Activated CD8-positive, alpha-beta memory T cell treated with anti-CD3 and anti-CD28 coated beads for 24 hours (primary cell): ENCODE measurements around the gene PLCD3.

Source experiments
- DNase-seq: peaks from one replicate; pipeline ENCODE4 v3.0.0-alpha.2; 2020

PLCD3 gene

DNA sequence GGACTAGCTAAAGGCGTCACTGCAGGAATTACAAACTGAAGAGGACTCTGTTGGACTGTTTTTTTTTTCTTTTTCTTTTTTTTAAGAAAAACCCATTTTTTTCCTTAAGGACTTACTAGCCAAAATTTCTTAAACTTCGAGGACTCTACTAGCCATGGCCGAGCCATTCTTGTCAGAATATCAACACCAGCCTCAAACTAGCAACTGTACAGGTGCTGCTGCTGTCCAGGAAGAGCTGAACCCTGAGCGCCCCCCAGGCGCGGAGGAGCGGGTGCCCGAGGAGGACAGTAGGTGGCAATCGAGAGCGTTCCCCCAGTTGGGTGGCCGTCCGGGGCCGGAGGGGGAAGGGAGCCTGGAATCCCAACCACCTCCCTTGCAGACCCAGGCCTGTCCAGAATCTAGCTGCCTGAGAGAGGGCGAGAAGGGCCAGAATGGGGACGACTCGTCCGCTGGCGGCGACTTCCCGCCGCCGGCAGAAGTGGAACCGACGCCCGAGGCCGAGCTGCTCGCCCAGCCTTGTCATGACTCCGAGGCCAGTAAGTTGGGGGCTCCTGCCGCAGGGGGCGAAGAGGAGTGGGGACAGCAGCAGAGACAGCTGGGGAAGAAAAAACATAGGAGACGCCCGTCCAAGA lies 16.8 kb upstream of the PLCD3 start:
- peak; percentile 88 for DNase-seq

DNA sequence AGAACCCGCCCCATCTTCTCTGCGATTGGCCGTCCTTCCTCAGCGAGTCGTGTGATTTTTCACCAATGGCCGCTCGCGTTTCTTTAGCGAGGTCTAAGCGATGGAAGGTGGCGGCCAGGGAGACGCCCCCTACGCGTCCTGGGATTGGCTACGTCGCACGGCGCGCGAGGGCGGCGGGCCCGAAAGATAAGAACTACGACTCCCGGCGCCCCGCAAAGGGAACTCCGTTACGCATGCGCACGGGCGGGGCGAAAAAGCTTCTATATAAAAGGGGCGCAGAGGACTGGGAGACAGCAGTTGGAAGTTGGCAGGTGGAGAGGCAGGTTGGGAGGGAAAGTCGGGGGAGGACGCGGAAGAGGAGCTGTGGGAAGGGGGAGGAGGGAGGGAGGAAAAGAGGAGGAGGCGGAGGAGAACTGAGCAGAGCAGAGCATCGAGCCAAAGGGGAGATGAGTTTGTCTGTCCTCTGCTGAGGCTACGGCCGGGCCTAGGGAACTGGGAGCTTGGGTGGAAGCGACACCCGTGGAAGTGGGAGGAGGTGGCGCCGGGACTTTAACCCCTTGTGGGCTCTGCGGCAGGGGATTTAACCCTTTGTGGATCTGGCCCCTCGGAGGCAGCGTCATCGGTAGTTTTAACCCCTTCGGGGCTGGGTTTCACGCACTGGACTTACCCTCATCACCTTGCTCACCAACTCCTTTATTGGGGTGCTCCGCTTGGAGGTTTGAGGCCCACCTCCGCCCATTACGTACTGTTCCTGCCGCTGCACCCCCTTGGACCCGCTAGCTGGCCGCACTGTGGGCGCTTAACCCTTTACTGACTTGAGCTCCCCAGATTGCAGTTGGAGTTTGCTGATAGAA lies 16.1 kb upstream of the PLCD3 start, which contains the start of gene HEXIM1:
Gene HEXIM1 (plus strand): TSS at position 293 of the 854 bp plus-strand sequence. CDS start 716 bp downstream, outside the sequence.
- peak; percentile 99 for DNase-seq

DNA sequence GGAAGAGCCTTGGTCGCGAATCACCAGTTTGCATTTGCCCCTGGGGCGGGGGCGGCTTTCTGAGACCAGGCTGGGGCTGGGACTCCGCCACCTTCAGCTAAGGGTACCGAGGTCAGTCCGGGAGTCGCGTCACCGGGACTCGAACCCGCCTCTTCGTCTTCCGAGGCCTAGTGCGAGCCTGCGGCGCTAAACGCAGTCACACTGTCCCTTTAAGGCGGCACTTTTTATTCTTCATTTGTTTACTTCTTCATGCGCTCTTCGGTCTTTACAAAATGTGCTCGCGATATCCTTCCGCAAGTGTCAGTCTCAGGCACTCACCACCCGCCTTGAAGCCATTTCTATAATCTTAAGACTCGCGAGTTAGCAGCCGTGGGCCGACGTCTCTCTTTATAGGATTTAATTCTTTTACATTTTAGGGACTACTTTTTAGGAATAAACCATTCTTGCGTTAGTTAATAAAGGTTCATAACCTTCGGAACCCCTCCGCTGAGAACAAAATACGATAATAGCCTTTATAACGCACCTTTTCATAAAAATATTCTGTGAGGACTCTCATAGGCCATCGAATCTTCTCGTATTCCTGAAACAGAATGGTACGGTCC lies 15.4 kb upstream of the PLCD3 start:
- DNase-seq: peak; percentile 93

DNA sequence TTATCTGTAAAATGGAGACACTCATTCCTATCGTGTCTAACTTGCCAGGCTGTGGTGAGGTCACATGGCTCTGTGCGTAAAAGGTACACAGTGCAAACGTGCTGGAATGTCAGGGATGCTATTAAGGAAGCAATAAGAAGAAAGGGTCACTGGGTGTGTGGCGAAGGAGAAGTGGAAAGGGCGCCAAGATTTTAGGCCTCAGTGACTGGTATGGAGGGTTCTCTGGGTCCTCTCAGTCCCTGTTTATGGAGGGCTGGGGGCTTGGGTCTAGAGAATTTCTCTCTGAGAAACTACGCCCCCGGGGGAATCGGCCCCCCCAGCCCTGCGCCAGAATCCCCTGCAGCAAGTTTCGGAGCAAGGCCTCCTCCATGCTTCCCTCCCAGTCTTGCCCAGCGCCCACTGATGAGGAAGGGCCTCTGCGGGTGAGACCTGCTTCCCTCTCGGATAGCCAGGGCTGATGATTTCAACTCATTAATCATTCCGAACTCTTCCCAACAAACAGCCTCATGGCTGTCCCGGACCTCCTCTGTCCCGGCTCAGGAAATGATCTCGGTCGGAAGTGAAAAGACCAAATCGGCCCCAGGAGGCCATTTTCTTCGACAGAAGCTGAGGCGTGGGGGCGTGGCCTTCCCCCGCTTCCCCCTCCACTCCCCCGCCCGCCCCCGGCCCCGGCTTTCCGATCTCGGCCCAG lies 14.7 kb upstream of the PLCD3 start:
- no peak for DNase-seq

DNA sequence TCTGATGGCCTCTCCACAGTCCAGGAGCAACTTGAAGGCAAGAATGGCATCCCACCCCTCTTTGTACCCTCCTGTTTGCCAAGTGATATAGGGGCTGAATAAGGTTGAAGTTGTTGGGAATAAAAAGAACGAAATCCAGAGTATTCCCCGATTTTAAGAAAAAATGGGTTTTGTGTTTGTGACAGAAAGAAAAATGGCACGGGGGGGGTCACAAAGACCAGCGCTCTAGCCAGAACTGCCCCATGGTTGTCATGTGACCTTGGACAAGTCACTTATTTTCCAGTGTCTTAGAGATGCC lies 14.2 kb upstream of the PLCD3 start:
- DNase-seq: no peak

DNA sequence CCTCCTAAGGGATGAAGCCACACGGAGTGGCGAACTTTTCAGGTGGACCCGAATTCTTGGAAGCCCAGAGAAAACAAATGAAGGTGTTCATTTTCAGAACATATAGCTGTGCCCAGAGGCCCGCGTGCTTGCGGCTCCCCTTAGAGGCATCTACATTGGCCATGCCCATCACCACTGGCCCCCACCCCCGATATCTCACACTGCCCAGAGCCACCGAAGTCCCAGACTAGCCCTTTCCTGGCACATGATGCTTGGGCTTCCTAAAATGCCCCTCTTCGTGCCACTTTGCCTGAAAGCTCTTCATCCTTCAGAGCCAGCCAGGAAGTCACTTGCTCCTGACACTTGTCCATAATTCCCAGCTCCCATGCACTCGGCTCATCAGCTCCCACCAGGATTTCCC lies 13.9 kb upstream of the PLCD3 start:
- DNase-seq: no peak

DNA sequence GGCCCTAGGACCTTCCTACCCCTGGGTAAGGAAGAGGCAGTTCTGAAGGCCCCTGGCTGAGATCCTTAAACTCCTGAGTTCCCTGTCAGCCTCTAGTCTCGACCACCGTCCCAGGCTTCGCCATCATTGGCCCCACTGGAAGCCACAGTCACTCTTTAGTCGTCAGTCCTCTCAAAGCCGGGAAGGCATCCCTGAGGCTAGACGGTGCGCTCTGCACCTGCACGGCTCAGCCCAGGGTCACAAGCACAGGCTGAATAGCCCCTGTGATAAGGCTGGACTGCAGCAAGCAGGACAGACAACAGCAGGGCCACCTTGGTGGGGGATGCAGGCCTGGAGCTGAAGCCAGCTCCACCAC lies 12.7 kb upstream of the PLCD3 start:
- DNase-seq: no peak

DNA sequence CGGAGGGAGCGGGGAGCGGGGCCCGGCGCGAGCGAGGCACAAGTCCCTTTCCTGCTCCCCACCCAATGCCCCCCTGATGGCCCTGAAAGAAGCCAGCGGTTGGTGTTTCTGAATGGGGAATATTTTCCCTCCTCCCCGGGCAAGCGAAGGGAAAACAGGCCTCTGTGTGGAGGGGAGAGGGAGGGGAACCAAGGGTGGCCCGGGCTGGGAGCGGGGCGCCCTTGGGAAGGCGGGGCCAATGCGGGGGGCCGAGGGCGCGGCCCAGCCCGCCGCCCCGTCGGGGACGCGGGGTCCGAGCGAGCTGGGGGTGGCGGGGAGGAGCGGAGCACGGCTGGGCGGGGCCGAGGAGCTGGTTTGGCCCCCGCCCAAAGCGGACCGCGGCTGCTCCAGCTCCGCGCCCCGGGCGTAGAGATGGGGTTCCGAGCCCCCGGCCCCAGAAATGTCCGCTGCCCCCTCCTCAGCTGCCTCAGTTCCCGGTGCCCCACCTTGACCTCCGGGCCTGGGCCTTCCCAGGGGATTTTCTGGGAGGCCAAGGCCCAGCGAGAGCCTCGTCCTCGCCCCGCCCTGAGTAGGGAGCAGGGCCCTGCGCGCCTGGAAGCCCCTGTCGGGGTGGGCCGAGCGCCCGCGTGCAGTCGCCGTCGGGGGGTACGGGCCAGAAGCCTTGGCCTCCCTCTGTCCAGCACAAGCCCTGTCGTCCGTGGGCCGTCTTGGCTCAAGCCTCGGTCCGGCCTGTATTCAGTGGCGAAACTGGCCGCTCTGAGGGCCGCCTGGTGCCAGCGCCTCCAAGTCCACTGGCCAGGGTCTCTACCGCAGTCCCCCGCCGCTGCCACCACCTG lies 12.1 kb upstream of the PLCD3 start:
- DNase-seq: peak; percentile 71

DNA sequence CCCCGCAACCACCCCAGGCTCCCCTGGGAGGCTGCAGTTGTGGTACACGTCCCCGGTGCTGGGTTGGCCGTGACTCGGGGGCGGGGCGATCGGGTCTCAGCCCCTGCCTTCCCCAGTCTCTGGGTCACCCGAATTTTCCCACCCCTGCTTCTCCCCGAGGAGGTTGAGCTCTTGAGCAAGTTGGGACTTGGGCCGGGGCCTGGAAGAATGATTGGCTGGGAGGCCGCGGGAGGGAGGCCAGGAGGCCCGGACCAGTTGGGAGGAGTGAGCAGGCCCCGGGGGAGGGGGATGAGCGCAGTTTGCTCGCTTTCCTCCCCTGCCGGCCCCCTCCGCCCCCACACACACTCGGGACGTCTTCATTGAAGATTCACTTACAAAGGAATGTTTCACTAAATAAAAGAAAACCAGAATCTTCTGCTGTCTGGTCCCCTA lies 11.5 kb upstream of the PLCD3 start:
- peak; percentile 80 for DNase-seq

DNA sequence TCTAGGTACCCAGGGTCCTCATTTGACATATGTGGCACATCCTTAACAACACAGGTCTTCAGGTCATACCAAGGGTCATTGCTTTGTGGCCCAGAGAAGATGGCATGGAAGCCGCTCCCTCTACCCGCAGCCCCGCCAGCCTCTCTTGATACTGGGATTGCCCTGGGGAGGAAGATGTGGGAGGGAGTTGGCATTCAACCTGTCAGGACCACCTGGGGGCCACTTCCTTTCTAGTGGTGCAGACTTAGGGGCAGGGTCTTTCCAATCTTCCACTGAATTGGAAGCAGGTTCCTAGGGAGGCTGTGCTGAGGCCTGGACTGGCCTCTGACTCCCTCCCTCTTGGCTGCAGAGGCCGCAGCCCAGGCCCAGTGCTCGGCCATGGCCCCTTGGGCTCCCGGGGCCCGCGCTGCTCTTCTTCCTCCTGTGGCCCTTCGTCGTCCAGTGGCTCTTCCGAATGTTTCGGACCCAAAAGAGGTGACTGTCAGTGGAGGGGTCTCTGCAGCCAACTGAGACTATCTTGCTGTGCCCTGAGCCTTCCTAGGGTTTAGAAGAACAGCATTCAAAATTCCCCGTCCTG lies 10.9 kb upstream of the PLCD3 start:
- no peak for DNase-seq

DNA sequence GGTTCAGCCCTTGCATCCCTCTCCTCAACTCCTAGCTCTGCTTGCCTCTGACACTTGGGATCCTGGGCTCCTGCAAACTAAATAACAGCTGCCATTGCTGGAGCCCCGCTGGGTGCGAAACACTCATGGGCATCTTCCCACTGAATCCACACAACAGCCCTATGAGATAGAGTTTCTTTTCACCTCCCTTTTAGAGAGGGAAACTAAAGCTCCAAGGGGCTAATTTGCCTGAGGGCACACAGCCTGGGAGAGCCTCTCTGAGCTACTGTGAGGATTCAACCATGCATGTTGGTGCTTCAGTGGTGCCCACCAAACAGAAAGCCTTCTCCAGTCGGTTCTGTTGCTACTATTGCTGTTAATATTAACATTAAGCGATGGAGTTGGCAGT lies 7.2 kb upstream of the PLCD3 start:
- DNase-seq: no peak

DNA sequence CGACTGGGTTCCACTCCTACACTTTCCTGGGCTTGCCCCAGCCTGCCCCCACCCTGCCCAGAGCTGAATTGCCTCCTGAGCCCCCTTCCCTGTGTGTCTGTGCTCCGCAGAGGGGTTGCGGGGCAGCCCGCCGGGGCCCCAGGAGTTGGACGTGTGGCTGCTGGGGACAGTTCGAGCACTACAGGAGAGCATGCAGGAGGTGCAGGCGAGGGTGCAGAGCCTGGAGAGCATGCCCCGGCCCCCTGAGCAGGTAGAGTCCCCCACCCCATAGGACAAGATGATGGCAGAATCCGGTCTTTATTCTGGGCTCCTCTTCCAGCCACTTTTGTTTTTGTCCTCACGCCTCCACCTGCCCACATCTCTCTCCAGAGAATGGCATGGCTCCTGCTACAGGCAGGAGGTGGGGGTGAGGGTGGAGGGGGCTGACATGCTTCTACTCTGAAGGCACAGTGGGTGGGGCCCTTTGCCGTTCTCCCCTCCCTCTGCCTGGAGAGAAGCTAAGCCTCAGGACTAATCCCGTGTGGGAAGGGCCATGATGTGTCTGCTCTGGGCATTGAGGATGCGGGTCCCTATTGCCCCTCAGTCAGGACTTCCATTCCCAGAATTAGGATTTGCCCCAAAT lies 6.7 kb upstream of the PLCD3 start:
- no peak for DNase-seq

DNA sequence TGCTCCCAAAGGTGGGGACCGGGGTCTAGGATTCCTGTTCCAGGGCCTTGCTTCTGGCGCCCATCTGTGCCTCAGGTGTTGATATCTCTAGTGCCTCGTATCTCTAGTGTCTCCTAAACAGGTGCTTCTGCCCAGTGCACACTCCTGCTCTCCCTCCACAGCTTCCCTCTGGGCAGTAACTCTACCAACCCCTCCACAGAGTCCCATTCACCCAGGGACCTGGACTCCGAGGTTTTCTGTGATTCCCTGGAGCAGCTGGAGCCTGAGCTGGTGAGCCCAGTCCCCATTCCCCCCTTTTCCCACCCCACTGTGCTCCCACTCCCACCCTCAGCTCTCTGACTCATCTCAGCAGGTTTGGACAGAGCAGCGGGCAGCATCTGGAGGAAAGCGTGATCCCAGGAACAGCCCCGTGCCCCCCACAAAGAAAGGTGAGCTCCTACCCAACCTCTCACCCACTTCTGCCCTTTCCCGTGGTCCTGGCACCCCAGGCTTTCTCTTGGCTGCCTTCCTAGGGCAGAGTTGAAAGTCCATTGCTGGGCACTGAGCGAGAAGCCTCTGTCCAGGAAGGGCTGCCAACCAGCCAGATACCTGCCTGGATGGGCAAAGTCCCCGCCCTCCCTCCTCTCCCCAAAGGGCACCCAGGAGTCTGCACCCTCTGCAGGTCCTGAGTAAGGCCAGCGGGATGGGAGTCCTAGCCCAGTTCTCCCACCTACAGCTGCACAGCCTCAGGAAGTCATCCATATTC lies 5.4 kb upstream of the PLCD3 start:
- DNase-seq: no peak

DNA sequence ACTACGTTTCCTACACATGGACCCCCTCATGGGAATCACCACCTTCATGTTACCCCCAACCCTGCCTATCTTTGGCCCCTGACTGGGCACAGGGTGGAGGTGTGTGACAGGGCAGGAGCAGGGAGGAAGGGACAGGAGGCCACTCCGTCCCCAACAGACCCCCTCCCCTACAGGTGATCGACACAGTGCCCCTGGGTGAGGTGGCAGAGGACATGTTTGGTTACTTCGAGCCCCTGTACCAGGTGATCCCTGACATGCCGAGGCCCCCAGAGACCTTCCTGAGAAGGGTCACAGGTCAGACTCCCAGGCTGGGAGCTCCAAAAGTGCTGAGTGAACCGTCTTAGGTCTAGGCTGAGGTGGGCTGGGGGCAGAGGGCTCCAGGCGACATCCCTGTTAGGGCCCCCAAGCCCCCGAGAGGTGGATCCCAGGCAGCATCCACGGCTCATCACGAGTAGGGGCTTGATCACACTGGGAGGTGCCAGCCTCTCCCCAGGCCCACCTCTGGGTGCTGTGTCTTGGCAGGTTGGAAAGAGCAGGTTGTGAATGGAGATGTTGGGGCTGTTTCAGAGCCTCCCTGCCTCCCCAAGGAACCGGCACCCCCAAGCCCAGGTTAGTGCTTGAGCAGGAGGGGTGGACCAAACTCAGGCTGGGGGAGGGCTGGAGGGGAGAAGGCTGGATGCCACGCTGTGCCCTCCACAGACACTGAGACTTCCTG lies 4.7 kb upstream of the PLCD3 start:
- DNase-seq: no peak

DNA sequence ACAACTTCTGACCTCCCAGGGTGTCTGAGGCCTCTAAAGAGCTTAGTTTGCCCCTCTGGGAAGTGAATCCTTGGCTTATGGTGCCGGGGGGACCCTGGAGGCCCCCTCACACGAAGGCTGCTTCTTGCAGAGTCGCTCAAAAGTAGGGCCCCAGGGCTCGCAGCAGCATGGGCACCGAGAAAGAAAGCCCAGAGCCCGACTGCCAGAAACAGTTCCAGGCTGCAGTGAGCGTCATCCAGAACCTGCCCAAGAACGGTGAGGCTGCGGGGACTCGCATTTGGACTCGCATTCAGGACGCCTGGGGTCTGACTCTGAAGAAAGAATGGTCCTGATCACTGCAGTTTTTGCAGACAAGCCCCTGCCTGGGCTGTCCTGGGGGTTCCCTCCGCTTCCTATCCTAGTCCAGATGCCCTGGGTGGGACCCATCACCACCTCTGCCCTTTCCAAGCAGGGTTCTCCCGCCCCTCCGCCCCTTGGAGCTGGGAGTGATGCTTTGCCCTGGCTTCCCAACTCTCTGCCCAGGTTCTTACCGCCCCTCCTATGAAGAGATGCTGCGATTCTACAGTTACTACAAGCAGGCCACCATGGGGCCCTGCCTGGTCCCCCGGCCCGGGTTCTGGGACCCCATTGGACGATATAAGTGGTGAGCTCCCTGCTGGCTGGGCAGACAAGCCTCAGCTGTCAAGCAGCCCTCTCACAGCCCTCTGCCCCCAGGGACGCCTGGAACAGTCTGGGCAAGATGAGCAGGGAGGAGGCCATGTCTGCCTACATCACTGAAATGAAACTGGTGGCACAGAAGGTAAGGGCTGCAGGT lies 3.9 kb upstream of the PLCD3 start:
- DNase-seq: no peak

DNA sequence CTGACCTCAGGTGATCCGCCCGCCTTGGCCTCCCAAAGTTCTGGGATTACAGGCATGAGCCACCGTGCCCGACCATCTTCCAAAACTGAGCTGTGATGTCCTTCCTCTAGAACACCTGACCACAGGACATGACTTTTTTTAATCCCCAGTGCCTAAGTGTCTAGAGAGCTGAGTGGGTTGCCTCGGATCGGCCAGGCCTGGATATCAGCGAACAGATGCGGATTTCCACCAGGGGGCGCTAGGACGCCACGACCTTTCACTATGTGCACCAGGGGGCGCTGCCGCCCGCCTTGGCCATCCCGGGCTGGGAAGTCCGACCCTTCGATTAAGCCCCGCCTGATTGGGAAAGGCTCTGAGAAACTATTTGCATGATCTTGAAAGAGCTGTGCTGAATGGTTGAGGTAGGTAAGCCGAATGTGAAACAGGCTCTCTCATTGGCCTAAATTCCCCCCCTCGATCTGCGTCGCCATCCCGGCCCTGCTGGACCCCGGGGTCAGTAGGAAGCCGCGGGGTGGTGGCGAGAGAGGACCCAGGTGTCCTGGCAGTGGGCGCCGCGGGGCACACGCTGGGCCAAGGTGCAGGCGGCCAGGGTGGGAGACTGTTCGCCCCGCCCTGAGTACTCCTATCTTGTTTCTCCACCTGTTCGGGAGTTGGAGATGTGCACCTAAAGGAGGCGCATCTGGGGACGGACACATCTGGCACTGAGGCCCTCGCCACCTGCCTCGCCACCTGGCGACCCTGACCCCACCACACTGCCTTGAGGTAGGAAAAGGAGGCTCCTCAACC lies 3.1 kb upstream of the PLCD3 start, which contains the start of gene ACBD4:
Gene ACBD4 (plus strand): TSS at position 496 of the 786 bp plus-strand sequence. CDS start 458 bp downstream, outside the sequence.
- peak; percentile 100 for DNase-seq

DNA sequence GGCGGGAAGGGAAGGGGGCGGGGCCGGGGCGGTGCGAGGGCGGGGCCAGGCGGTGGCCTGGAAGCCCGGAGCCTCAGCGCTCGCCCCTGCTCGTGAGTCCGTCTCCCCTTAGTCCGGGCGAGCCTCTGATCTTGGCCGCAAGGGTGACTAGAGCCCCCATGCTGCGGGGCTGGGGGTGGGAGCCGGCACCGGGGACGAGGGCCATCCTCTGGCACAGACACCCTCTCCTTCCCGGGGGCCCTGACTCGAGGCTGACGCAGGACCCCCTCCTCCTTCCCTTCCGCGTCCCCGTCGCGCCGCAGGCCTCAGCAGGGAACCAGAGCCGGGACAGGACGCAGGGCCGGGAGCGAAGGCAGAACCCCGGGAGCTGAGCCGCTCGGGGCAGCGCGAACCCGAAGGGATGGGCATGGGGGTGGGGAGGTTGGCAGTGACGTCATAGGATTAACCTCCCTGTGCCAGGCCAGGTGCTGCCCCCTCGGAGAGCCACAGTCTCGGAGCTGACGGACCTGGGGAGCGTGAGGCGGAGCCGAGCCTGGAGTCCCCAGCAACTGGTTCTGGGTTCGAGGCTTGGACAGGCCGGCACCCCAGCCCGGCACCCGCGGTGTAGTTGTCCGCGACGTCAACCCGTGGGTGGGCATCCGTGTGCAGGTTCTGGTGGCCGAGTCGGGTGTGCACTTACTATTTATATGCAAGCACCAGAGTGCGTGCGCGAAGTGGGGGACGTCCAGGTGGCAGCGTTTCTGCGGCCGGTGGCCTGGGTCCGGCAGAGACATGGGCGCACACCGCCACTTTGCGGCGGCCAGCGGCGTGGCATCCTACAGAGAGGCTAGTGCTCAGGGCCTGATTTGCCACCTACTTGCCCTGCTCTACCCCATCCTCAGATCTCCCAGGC lies 503 bp upstream of the PLCD3 start:
- peak; percentile 92 for DNase-seq
